HG03135 (cell line): ENCODE data around the gene NUBPL.
"Not testable (repeated sequence)": the region's sequence is repeated elsewhere in the genome, so short reads cannot be mapped to it uniquely, and the experiment has no call there.

Experiments
- ATAC-seq: cut with Tn5 transposase; IDR thresholded peaks from one replicate; pipeline ENCODE4 v1.9.1; 2021; ENCODE audit warnings: mild to moderate bottlenecking, moderate library complexity; ENCODE audit not compliant: unreplicated experiment

NUBPL gene

GRCh38 chr14:31578266-31578665, 17.1 kb downstream of the NUBPL start:
- ATAC-seq, result no peak

GRCh38 chr14:31578792-31579501, 17.7 kb downstream of the NUBPL start:
- no peak for ATAC-seq

GRCh38 chr14:31580234-31580633, 19.0 kb downstream of the NUBPL start:
- no peak for ATAC-seq

GRCh38 chr14:31582286-31582691, 21.1 kb downstream of the NUBPL start:
- no peak for ATAC-seq

GRCh38 chr14:31582836-31583452, 21.7 kb downstream of the NUBPL start:
- ATAC-seq, result no peak

- ATAC-seq, result no peak
Observed at GRCh38 chr14:31590206-31590605, 29.0 kb downstream of the NUBPL start.

GRCh38 chr14:31592122-31592521, 30.9 kb downstream of the NUBPL start:
- ATAC-seq, result no peak

GRCh38 chr14:31592631-31593030, 31.4 kb downstream of the NUBPL start:
- no peak for ATAC-seq

GRCh38 chr14:31596342-31597095, 35.3 kb downstream of the NUBPL start:
- no peak for ATAC-seq

GRCh38 chr14:31605702-31606101, 44.5 kb downstream of the NUBPL start:
- no peak for ATAC-seq

- ATAC-seq, result no peak
Observed at GRCh38 chr14:31611778-31612433, 50.7 kb downstream of the NUBPL start.

GRCh38 chr14:31613188-31613587, 52.0 kb downstream of the NUBPL start:
- no peak for ATAC-seq

- ATAC-seq, result not testable (repeated sequence)
Observed at GRCh38 chr14:31618884-31619283, 57.7 kb downstream of the NUBPL start.

- no peak for ATAC-seq
Observed at GRCh38 chr14:31619440-31619839, 58.2 kb downstream of the NUBPL start.

- ATAC-seq, result not testable (repeated sequence)
Observed at GRCh38 chr14:31620898-31621297, 59.7 kb downstream of the NUBPL start.

GRCh38 chr14:31622060-31622459, 60.9 kb downstream of the NUBPL start:
- no peak for ATAC-seq

- not testable (repeated sequence) for ATAC-seq
Observed at GRCh38 chr14:31652900-31653299, 91.7 kb downstream of the NUBPL start.

- no peak for ATAC-seq
Observed at GRCh38 chr14:31657917-31658316, 96.7 kb downstream of the NUBPL start.

- no peak for ATAC-seq
Observed at GRCh38 chr14:31659278-31659677, 98.1 kb downstream of the NUBPL start.

GRCh38 chr14:31660191-31660590, 99.0 kb downstream of the NUBPL start:
- ATAC-seq, result no peak

- ATAC-seq, result no peak
Observed at GRCh38 chr14:31660728-31661127, 99.5 kb downstream of the NUBPL start.
